ENCODE data around the gene MAGI1.
"Not testable (repeated sequence)": the region's sequence is repeated elsewhere in the genome, so short reads cannot be mapped to it uniquely, and the experiment has no call there.

Gene MAGI1

DNA sequence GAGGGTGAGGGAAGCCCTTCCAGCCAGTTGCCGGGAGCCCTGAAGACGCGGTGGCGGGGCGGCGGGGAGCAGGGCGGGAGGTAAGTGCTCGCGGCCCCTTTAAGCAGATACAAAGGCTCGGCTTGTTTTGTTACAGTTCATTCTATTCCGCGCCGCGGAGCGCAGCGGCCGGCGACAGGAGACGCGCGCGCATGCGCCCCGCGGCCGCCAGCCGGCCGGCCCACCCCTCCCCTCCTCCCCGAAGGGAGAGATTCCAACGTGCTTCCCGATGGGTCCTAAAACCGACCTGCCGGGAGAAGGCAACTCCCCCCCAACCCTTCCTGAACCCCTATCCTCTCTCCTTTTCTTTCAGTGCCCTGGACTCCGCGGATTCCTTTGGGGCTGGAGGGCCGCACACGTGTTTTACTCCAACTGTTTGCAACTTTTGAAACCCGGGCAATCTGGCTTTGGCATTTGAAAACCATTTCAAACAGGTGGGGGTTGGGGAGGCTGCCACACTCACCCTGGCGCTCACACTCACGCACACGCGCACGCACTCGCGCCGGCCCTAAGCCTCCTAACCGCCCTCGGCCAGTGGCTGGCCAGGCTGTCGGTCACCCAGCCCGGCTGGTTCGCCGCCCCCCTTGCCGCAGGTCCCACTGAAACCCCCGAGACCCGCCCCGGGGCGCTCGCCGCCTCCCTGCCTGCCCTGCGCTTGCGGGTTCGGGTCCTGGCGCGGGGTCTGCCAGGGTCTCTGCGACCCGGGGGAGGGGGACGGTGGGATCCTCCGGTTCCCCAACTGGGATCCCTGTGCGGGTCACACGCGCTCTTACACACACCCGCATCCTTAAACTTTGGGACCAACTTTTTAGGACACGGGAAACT, at the start of gene MAGI1:
MAGI1 (minus strand) TSS at position 193 of the 864 bp plus-strand sequence. CDS start 610 bp downstream, outside the sequence.
- no peak for DNase-seq (ENCODE audit: low read depth)

DNA sequence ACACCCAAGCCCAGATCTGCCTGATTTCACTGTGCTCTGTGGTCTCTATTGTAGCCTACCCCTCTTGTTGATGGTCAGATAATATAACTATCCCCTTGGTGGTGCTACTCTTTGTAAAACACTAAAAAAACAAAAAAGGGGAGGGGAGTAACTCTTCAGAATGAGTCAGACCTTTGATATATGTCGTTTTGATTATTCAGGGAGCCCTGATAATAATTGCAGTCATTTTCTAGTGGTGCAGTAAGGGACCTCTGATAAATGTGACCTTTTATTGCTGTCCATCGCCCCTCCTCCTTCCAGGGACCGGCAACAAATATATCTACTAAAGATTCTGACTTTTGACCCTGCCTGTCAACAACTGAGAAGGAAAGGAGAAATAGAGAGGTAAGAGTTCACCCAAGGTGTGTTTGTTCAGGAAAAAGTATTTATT, 45.1 kb upstream of the MAGI1 start:
- DNase-seq (ENCODE audit: low read depth), result no peak

DNA sequence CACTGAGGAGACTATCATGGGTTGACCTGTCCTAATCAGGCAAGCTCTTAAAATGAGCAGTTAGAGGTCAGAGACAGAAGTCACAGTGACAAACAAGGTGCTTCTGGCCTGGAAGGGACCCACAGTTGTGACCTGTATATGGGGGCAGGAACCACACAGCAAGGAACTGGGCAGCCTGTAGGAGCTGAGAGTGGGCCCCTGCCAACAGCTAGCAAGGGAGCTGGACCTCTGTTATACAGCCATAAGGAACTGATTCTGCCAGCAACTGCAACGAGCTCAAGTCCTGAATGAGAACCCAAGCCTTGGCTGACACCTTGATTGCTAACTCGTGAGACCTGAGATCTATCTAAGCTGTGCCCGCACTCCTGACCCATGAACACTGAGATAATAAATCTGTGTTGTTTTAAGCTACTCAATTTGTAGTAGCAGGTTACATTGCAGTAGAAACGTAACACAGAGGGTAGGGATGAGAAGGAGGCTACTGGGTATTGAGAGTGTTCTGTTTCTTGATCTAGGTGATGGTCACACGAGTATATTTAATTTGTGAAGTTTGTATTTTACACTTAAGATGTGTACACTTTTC, 44.5 kb upstream of the MAGI1 start:
- no peak for DNase-seq (ENCODE audit: low read depth)

DNA sequence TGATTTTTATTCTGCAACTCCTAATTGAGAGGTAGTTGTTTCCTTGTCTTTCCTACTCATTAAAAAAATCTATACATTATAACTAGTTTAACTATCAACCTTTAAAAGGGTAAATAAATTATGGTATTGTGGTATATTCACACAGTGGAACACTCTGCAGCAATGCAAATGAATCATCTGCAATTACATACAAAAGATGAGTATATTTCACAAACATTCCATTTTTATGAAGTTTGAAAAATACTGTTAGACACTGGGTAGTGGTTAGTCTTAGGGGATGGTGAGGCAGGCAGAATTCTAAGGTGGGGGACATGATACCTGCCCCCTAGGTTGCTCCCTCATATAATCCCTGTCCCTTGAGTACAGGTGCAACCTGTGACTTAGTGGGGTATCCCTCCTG, 44.0 kb upstream of the MAGI1 start:
- no peak for DNase-seq (ENCODE audit: low read depth)

DNA sequence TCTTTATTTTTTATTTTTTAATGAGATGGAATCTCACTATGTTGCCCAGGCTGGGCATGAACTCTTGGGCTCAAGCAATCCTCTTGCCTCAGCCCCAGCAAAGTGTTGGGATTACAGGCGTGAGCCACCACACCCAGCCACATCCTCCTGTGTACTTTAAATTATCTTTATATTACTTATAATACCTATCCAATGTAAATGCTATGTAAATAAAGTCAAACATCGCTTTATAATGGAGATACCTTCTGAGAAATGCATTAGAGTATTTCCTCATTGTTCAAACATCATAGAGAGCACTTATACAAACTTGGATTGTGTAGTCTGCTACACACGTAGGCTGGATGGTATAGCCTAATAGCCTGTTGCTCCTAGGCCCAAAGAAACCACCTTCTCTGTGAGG, 41.4 kb upstream of the MAGI1 start:
- no peak for DNase-seq (ENCODE audit: low read depth)

DNA sequence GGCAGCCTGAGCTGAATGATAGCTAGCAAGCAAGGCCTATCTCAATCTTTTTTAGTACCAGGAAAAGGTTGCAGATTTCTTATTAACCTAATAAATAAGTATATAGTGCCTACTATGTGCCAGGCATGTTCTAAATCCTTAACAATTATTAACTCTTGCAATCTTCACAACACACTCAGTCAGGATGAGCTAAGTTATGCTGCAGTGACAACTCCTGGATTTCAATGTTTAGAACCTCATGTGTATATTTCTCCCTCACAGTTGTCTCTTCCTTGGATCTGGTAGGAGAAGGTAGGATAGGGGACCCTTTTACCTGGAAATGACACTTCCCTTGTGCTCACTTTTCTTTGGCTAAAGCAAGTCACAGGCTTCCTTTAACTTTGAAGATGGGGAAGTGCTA, 39.3 kb upstream of the MAGI1 start:
- no peak for DNase-seq (ENCODE audit: low read depth)

DNA sequence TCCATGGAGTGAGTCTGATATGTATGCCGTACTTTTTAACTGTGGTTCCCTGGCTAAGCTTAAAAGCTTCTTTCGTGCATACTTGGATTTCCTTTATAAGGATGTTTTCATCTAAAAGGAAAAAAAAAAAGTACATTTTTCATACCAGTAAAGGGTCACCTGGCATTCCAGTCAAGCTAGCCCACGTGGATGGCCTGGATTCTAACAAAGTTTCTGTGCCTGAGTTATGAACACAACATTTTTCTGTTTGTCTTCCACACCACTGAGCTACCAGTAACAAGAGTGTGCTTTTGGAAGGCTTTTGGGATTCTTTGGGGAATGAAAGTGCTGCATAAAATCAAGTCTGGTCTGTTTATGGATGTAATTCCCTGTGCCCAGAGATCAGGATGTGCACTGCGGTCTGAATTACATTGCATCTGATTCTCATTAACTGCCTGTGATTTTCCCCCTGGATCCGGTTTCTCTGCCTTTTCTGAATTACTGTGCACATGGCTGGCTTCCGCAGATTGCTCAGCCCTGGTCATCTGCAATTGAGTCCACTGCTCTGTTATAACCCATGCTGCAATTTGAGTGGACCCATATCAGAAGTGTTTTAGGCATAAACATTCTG, 38.2 kb upstream of the MAGI1 start:
- DNase-seq (ENCODE audit: low read depth), result no peak

DNA sequence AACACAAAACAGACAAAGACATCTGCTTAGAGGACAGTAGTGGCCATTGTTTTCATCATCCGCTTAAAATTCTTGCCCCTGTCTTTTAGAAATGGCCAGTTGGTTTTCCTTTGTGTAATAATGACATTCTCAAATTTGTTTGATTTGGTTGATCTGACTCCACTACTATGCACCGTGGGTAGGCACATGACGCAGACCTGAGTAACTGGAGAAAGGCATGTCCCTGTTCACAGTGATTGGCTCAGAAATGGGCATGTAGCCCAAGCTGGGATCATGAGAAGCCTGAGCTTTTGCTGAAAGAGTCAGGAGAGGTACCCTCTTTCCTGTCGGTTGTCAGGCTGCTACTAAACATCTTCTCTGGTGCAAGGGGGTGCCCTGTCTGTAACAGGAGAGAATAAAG, 36.6 kb upstream of the MAGI1 start:
- DNase-seq (ENCODE audit: low read depth), result no peak

DNA sequence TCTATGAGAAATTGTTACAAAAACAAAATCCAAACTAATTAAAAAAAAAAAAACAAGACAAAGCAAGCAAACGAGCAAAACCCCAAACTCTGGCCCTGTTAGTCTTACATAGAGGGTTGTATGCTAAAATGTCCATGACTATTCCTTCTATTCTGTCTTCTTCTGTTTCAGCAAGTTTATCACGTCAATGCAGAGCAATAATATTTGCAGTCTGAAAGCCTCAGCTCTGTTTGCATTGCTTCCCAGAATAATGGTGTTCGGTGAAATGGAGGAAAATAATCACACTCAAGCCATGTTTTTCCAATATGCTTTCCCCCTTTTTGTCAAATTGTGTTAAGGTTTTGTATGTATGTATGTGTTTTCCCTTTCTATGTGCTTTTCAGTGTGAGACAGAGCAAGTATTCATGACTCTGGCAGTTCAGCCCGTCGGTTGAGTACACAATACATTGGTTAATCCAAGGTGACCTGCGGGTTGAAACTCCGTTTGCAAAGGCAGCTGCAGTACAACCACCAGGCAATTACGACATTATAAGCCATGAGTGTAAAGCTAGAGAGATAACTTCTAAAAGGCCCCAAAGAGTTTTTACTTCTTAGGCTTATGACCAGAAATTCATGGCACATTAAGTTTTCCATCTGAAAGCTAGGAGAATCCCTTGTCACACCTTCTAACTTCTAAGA, 34.9 kb upstream of the MAGI1 start:
- DNase-seq (ENCODE audit: low read depth), result no peak

DNA sequence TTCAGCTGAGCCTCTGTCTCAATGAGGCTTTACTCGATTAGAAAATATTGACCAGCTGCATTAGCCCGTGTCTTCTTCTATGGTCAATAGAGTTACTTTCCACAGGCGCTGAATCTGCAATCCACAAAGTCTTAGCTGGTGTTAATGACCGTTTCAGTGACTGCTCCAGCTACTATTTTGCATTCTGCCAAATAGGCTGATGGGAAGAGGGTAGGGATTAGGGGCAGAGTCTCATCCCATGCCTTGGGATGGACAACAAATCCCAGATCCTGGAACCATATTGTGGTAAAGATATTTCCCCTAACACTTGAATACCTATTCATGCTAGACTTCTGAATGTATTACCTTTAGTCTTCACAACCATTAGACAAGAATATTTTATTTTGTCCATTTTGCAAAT, 29.5 kb upstream of the MAGI1 start:
- DNase-seq (ENCODE audit: low read depth), result no peak

DNA sequence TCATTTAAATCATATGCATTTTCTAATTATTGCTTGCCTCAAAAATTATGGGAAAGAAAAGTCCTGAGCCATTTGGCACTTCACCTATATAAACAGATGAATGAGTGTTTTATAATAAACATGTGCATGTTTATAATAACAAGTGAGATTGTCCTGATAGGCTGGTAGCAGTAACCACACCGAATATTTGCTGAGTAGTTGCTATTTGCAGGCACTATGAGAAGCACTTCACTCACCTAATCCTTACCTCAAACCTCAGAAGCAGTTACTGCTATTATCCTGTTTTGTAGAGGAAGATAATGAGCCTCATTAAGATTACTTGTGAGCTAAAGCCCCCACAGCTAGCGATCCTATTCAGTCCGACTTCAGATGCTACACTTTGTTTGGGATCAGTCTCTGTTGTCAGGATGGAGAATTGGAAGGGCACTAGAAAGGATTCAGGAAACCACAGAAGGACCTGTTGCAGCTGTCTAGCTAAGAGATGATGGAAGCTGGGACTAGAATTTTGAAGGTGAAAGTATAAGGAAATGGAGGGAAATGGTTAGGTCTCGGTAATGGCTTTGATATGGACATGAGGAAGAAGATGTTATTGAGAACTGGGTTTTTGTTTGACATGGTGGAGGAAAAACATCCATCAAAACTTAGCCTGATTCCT, 28.4 kb upstream of the MAGI1 start:
- no peak for DNase-seq (ENCODE audit: low read depth)

DNA sequence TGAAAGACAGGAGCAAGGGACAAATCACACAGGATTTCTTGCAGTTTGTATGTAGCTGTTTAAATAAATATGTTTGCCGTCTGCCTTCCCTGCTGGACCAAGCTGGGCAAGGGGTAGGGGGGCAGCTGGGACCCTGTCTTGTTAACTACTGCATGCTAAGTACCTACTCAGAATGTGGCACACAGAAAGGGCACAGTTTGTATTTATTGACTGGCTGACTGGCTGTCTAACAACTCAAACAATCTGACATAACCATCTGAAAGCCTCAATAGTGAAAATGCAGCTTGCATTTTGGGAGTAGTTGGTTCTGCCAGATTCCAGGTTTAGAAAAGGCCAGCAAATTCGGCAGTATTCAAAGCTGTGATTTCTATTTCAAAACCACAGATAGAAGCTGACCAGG, 16.6 kb upstream of the MAGI1 start:
- DNase-seq (ENCODE audit: low read depth), result no peak

DNA sequence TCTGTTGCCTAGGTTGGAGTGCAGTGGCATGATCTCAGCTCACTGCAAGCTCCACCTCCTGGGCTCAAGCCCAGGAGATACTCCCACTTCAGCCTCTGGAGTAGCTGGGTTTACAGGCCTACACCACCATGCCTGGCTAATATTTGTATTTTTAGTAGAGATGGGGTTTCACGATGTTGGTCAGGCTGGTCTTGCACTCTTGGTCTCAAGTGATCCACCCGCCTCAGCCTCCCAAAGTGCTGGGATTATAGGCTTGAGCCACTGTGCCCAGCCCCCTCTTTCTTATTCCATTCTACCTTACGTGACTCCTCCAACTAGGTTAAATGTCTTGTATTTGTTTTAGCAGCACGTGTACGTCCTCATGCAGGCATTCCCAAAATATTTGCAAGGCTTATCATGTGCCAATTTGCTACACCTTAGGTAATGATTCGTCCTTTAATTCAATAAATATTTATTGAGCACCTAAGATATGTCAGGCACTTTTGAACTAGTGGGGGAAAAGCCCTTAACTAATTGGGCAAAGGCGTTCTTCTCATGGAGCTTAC, 14.9 kb upstream of the MAGI1 start:
- no peak for DNase-seq (ENCODE audit: low read depth)

DNA sequence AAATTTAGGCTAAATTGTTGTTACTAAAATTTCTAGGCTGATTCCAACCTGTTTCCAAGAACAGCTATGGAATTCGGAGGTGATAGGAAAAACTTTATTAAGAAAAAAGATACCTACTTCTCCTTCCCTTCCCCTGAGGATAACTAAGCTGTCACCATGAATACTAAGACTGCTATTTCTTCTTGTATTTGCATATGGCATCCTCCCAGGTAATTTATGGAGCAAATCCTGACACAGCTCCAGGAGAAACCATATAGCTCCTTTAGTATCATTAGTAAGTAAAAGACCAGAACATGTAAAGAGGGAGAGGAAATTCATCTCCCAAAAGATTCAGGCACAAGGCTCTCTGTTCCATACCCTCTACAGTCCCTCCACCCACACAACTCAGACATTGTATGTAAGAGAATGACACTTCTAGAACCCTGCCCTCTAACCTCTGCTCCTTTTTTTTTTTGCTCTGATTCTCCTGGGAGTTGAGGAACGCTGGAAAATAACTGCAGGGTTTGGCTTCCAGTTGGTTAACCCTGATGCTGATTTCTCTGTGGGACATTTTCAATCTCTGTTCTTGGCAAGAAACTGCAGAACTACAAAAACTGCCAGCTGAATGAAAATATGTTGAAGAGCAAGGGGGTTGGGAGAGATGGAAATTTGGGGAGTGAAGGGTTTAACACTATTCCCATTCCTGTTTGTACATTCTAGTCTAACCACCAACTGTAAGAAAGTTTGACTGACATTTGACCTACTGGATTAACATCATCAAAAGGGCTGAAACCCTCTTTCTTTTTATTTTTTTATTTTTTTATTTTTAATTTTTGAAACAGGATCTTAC, 14.2 kb upstream of the MAGI1 start:
- no peak for DNase-seq (ENCODE audit: low read depth)

DNA sequence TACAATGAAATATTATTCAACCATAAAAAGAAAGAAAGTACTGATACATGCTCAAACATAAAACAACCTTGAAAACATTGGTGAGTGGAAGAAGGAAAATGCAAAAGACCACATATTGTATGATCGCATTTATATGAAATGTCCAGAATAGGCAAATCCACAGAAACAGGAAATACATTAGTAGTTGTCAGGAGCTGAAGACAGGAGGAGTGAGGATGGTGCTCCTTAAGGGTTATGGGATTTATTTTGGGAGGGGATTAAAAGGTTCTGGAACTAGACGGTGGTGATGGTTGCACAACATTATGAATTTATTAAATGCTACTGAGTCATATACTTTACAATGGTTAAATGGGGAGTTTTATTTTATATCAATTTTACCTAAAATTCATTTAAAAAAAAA, 12.1 kb upstream of the MAGI1 start:
- no peak for DNase-seq (ENCODE audit: low read depth)

DNA sequence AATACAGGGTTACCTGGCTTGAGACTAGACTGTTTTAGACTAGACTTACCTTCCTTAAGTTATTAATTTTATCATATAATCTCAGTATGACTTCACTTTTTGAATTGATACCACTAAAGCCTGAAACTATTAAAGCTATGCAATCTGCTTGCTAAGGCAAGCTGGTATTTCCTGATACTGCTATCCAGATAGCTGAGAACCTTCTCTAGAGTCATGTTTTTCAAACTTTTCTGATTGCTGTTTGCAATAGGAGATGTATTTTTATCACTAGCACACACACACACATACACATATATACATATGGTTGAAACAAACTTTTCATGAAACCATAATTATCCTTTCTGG, 9.3 kb upstream of the MAGI1 start:
- no peak for DNase-seq (ENCODE audit: low read depth)

DNA sequence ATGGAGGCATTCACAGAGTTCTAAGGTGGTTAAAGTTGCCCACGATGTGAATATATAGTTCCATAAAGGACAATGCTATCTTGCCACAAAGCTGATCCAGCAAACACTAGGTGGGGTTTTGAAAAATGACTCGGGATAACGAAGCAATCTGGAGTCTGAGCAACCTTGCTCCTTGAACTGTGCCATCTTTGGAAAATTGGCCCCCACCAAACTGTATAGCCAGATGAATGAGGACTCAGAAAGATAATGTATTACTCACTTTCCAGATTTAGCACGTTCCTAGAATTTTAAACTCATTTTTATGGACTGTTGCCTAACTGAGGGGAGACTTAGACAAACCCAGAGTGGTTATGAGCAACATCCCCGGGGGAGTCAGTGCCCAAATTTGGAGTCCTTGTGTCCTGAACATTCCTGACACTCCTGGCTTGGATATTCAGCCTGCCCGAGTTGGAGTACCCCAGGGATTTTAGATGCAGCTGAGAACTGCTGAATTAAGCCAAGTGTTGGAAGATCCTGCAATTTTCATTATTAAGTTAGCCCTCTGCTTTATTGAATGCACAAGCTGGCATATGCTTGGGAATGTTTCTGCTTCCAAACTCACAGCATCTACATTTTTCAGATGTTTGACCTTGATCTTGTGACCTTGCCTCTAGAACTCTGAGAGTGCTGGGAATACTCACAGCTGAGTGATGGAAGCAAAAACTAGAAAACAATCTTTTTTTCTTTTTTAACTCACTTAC, 8.8 kb upstream of the MAGI1 start:
- no peak for DNase-seq (ENCODE audit: low read depth)

DNA sequence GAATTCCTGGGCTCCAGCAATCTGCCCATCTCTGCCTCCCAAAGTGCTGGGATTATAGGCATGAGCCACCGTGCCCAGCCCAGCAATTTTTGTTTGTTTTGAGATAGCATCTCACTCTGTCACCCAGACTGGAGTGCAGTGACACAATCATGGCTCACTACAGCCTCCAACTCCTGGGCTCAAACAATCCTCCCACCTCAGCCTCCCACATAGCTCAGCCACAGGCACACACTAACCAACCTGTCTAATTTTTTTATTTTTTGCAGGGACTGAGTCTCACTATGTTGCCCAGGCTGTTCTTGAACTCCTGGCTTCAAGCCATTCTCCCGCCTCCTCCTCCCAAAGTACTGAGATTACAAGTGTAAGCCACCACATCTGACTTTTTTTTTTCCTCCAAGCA, 7.6 kb upstream of the MAGI1 start:
- not testable (repeated sequence) for DNase-seq (ENCODE audit: low read depth)

DNA sequence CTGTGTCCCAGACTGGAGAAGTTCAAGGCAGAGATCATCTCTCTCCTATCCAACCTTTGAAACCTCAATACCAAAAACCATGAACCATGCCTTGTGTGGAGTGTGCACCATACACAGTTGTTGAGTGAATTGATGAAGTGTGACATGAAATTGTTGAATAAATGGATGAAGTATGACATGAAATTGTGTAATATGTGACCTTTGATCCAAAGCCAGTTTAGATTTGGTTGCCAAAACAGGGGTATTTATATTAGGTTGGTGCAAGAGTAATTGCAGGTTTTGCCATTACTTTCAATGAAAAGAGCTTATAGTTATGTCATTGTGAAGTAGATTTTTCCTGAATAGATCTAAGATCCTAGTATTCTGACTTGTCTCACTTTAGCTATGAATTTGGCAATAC, 3.1 kb upstream of the MAGI1 start:
- no peak for DNase-seq (ENCODE audit: low read depth)

DNA sequence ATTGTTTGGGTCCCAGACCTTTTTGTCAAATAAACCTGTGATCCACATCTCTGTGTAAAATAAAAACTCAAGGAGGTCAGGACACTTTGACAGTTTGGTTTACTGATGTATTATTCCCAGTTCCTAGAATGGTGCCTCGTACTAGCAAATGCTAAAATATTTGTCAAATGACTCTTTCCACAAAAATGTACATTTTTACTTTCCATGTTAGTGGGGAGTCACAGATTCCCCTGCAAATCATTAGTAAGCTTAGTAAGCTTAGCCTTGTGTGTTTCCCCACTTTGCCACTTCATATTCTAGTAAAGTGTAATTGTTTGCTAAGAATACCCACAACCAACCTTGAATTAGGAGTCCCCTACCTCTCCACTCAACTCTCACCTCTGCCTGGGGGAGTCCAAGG, 2.4 kb upstream of the MAGI1 start:
- no peak for DNase-seq (ENCODE audit: low read depth)

DNA sequence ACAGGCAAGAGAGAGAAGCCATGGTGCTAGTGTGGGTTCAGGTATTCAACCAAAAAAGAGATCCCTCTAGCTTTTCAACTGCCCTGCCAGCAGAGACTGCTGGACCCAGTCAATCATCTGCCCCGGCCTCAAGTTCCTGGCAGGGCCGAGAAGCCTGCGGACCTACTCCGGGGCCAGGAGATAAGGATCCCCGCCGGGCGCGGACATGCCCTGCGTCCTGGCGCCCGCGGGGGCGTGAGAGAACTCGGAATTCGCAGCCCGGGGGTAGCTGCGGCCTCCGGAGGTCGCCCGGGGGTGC, 821 bp upstream of the MAGI1 start:
- no peak for DNase-seq (ENCODE audit: low read depth)

Measured in stimulated activated CD4-positive, alpha-beta T cell treated with anti-CD3 and anti-CD28 coated beads, Interleukin-2, amount 100 ng/mL, for 4 hours (primary cell).